NT2/D1 (cell line): ENCODE results near the gene CELF2.

Source experiments
- SUZ12 ChIP-seq: IDR thresholded peaks from 2 replicates; pipeline ENCODE4 v1.6.1; 2011; ENCODE audit not compliant: insufficient read length, insufficient read depth; ENCODE audit errors: extremely low read depth
- ZNF274 ChIP-seq: IDR thresholded peaks from 2 replicates; pipeline ENCODE4 v1.6.1; 2011; ENCODE audit warnings: mild to moderate bottlenecking, low read depth, low read length

DNA sequence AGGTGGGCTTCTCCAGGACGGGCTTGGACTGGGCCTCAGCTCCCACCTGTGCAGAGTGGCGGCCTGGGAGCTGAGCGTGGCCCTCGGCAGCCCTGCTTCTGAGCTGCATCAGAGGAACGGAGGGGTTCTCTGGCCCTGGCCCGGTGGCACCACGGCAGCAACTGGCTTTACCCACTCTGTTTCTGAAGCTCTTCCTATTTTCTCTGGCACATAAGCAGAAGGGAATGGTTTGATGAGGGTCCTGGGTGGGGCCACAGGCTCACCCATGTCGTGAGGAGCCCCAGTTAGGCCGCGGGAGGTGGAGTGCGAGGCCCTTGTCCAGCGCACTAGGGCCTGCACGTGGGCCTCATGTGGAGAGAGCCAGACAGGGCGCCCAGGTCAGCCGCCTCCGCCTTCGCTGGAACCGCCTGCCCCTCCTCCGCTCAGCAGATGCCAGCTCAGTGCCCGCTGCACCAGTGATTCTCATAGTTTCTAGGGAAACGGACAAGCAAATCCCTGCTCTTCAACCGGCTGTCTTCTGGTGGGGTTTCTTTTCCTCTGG lies 284.0 kb downstream of the CELF2 start:
- TF ChIP-seq ZNF274 = no peak
- no peak for TF ChIP-seq SUZ12
